OCI-LY7 (cell line): ENCODE data around the gene SCO1. TPM values are rescaled to one million over a fixed set of nuclear protein-coding genes. Genes with fewer than 3 reads are reported as not detected.

Source experiments
- BruUV-seq: library from RNA; stranded (reverse); fragments of 400-500 nt; replicated peaks from 2 replicates; lab custom pipeline; 2021; lab: Mats Ljungman, UMichigan
- CTCF ChIA-PET: fragments of 300-600 bp; sonication (Branson Sonifier 250); formaldehyde crosslinking; loops from one replicate; lab custom pipeline; 2022; ENCODE audit warnings: antibody characterized with exemption; ENCODE audit not compliant: unreplicated experiment; lab: Charles Lee
- POLR2A ChIA-PET: fragments of 300-600 bp; sonication (Branson Sonifier 250); formaldehyde crosslinking; loops from one replicate; lab custom pipeline; 2022; ENCODE audit warnings: antibody characterized with exemption; lab: Charles Lee
- DNase-seq: peaks from one replicate; pipeline ENCODE4 v3.0.0-alpha.2; 2015; ENCODE audit warnings: low spot score
- H2AFZ ChIP-seq: fragments of 200-600 bp; sonication (generic), shearing (Covaris generic); 2 replicates; pipeline ENCODE4 v1.6.1; 2014; ENCODE audit warnings: mild to moderate bottlenecking, antibody characterized with exemption, low read length, moderate library complexity
- H3K27ac ChIP-seq: fragments of 200-600 bp; sonication (generic); 2 replicates; pipeline ENCODE4 v1.5.1; 2014; ENCODE audit warnings: mixed run types, low read depth, mild to moderate bottlenecking, moderate library complexity, low read length, inconsistent platforms; ENCODE audit not compliant: poor library complexity, severe bottlenecking
- H3K36me3 ChIP-seq: fragments of 200-600 bp; sonication (generic); 2 replicates; pipeline ENCODE4 v1.6.1; 2014; ENCODE audit warnings: mild to moderate bottlenecking, antibody characterized with exemption, low read length, moderate library complexity, mixed read lengths; ENCODE audit not compliant: insufficient read depth
- H3K4me1 ChIP-seq: fragments of 200-600 bp; sonication (generic); 2 replicates; pipeline ENCODE4 v1.5.1; 2014; ENCODE audit warnings: mild to moderate bottlenecking, low read length; ENCODE audit not compliant: insufficient read depth, poor library complexity, severe bottlenecking
- H3K4me2 ChIP-seq: fragments of 200-600 bp; sonication (generic); 2 replicates; pipeline ENCODE4 v1.6.1; 2014; ENCODE audit warnings: mild to moderate bottlenecking, low read length
- H3K4me3 ChIP-seq: fragments of 200-600 bp; sonication (generic); 2 replicates; pipeline ENCODE4 v1.5.1; 2014; ENCODE audit warnings: mild to moderate bottlenecking, low read depth, low read length; ENCODE audit not compliant: poor library complexity, severe bottlenecking
- H3K79me2 ChIP-seq: fragments of 200-600 bp; sonication (generic); 2 replicates; pipeline ENCODE4 v1.6.1; 2016; ENCODE audit warnings: low read depth, mild to moderate bottlenecking, low read length, moderate library complexity, mixed read lengths; ENCODE audit not compliant: insufficient read depth
- H3K9me2 ChIP-seq: fragments of 200-600 bp; sonication (generic); 2 replicates; pipeline ENCODE4 v1.6.1; 2016; ENCODE audit warnings: mild to moderate bottlenecking, low read length, mixed read lengths; ENCODE audit not compliant: insufficient read depth
- H3K9me3 ChIP-seq: fragments of 200-600 bp; sonication (generic); 2 replicates; pipeline ENCODE4 v1.6.1; 2014; ENCODE audit warnings: mild to moderate bottlenecking, mixed run types, low read length, mixed read lengths
- H4K20me1 ChIP-seq: fragments of 200-600 bp; sonication (generic); 2 replicates; pipeline ENCODE4 v1.6.1; 2014; ENCODE audit warnings: mild to moderate bottlenecking, antibody characterized with exemption, low read length, moderate library complexity, mixed read lengths; ENCODE audit not compliant: insufficient read depth
- EZH2phosphoT487 ChIP-seq: fragments of 200-600 bp; sonication (generic); IDR thresholded peaks from 2 replicates; pipeline ENCODE4 v1.6.1; 2018; ENCODE audit warnings: low read depth, borderline replicate concordance, mild to moderate bottlenecking, mixed run types, antibody characterized with exemption, low read length, moderate library complexity, mixed read lengths
- intact Hi-C: fragments of 100-400 bp; cut with micrococcal nuclease; formaldehyde crosslinking; loops from one replicate; pipeline ENCODE4 v1.10.0; 2022; ENCODE audit not compliant: unreplicated experiment
- total RNA-seq, 2 experiments: library from RNA; depleted of rRNA in 1 of 2; stranded (reverse); fragments of >200 nt in 1 of 2; shearing (Covaris generic) in 1 of 2; gene quantifications; 2 replicates each; pipeline ENCODE4 v1.2.3, GENCODE V29; 2014 to 2022
- TF ChIP-seq, protein P1 (sequence below): fragments of 200-600 bp; sonication (generic); conservative IDR thresholded peaks from 2 replicates; pipeline ENCODE4 v1.5.1; 2014; ENCODE audit warnings: mild to moderate bottlenecking, antibody characterized with exemption, low read length, moderate library complexity, mixed read lengths

SCO1 gene
- total RNA-seq, 2 experiments from 2014 or later: 32.2 to 44.4 TPM

DNA sequence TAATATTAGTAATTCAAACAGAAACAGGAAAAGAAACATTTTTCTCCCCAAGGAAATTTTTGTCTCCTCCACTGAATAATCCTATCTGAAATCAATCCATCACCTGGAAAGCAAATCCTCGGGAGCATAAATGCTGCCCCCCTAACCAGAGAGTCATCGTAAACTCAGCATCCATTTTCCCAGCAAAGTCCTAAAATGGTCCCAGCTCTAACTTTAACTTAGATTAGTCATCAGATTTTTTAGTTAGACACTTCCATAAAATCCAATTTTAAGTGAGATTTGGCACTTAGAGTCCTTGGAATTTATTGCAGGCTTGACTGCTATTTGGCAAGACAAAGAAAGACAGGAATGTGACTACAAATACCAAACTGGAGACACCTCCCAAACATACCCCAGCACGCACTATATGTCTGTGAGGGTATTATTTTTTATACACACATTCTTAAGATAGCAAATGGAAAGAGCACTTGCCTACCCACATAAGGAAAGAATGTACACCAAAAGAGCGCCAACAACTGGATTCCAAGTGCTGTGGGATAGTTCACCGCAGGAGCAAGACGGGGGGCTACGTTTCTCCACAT lies 15.4 kb downstream of the SCO1 start:
- peaks cover 4% of the 10 kb centered on the region; the same call in 1 of the 2 replicates for H3K79me2 ChIP-seq
- H3K4me3 ChIP-seq: no peak overlapping the region
- BruUV-seq: no TSS peak
- H3K36me3 ChIP-seq: peaks cover 98% of the 10 kb centered on the region
- ChIA-PET POLR2A (interaction anchor here (0.8 kb wide), 1 partner anchor 11 kb away, joined by 3 read pairs; no protein-coding TSS in a partner anchor), CTCF (no interaction called here)
- peaks cover 4% of the 10 kb centered on the region; the same call in 1 of the 2 replicates for H4K20me1 ChIP-seq
- no peak for DNase-seq
- intact Hi-C loops: loop anchor here (5.0 kb wide), 1 partner anchor 50 kb away; no protein-coding TSS in a partner anchor
- no peaks in the 10 kb centered on the region for H3K4me1 ChIP-seq
- H3K27ac ChIP-seq: no peak overlapping the region
- H3K4me2 ChIP-seq: no peak overlapping the region
- H3K9me3 ChIP-seq: no peaks in the 10 kb centered on the region
- TF ChIP-seq, protein P1, sequence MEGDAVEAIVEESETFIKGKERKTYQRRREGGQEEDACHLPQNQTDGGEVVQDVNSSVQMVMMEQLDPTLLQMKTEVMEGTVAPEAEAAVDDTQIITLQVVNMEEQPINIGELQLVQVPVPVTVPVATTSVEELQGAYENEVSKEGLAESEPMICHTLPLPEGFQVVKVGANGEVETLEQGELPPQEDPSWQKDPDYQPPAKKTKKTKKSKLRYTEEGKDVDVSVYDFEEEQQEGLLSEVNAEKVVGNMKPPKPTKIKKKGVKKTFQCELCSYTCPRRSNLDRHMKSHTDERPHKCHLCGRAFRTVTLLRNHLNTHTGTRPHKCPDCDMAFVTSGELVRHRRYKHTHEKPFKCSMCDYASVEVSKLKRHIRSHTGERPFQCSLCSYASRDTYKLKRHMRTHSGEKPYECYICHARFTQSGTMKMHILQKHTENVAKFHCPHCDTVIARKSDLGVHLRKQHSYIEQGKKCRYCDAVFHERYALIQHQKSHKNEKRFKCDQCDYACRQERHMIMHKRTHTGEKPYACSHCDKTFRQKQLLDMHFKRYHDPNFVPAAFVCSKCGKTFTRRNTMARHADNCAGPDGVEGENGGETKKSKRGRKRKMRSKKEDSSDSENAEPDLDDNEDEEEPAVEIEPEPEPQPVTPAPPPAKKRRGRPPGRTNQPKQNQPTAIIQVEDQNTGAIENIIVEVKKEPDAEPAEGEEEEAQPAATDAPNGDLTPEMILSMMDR: no peak
- no peaks in the 10 kb centered on the region for H3K9me2 ChIP-seq
- no peak overlapping the region for H2AFZ ChIP-seq

DNA sequence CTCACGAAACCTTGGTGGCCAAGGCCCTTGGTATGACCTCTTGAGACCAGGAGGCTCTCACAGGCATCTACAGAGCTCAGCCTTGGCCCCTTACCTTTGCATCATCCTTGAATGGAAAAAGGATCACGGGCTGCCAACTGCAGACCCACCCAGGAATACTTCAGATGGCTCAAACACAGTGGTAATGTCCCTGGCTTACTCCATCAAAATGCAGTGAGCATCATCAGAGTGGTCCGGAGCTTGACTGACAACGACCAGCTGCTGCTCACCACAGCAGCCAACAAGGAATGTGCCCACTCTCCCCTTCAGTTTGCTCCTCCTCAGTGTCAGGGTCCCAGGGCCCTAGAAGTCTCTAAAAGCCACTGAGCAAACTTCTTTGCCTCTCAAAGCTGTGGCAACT lies 22.6 kb downstream of the SCO1 start:
- Histone ChIP-seq H3K4me3 (no peak overlapping the region), H3K9me2 (no peaks in the 10 kb centered on the region), H3K9me3 (no peaks in the 10 kb centered on the region), H3K27ac (no peak overlapping the region), H3K36me3 (peaks cover 59% of the 10 kb centered on the region), H2AFZ (no peak overlapping the region), H3K4me1 (no peaks in the 10 kb centered on the region), H3K4me2 (no peak overlapping the region), H4K20me1 (no peaks in the 10 kb centered on the region), H3K79me2 (no peaks in the 10 kb centered on the region)
- ChIA-PET CTCF (no interaction called here), POLR2A (interaction anchor here (1.2 kb wide), 1 partner anchor 9 kb away, joined by 3 read pairs; no protein-coding TSS in a partner anchor)
- intact Hi-C loops: no loop called here
- no TSS peak for BruUV-seq
- TF ChIP-seq EZH2phosphoT487: no peak
- TF ChIP-seq, protein P1: no peak
- no peak for DNase-seq

DNA sequence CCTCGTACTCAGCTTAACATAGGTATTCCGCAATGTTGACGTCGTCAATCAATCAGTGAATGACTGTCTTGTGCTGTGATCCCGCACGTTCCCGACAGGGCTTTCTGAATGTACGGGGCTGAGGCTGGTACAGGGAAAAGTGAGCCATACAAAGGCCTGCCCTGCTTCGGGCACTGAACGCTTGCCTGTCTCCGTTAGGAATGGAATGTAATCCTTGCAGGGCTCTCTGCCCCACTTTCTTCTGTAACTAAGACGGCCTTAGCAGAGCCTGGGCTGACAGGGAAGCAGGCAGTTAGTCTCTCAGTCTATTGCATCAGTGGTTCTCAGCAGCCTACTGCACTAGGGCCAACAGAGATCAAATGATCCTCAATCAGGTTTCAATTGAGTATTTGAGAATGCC lies 24.0 kb downstream of the SCO1 start:
- no peak for TF ChIP-seq EZH2phosphoT487
- TF ChIP-seq, protein P1: no peak
- no peaks in the 10 kb centered on the region for H4K20me1 ChIP-seq
- ChIA-PET POLR2A (no interaction called here), CTCF (no interaction called here)
- H3K27ac ChIP-seq: no peak overlapping the region
- no peaks in the 10 kb centered on the region for H3K9me2 ChIP-seq
- no peak overlapping the region for H2AFZ ChIP-seq
- DNase-seq: no peak
- intact Hi-C loops: no loop called here
- no TSS peak for BruUV-seq
- H3K79me2 ChIP-seq: no peaks in the 10 kb centered on the region
- H3K4me2 ChIP-seq: no peak overlapping the region
- H3K9me3 ChIP-seq: no peaks in the 10 kb centered on the region
- no peak overlapping the region for H3K4me3 ChIP-seq
- peaks cover 45% of the 10 kb centered on the region for H3K36me3 ChIP-seq
- no peaks in the 10 kb centered on the region for H3K4me1 ChIP-seq
